Inflammatory macrophage treated with lipopolysaccharide for 4 hours (primary cell): ENCODE results near the gene TERB2.
"Not testable (repeated sequence)": the region's sequence is repeated elsewhere in the genome, so short reads cannot be mapped to it uniquely, and the experiment has no call there.

Experiments
- DNase-seq: peaks from one replicate; pipeline ENCODE4 v3.0.0-alpha.2; 2020

The TERB2 gene

GRCh38 chr15:44956388-44956787 is at the start of gene TERB2:
Gene TERB2 (plus strand): TSS chr15:44956687. CDS start chr15:44956719, 32 bp downstream.
- no peak for DNase-seq

GRCh38 chr15:44909423-44909822 is 47.1 kb upstream of the TERB2 start:
- no peak for DNase-seq

GRCh38 chr15:44910981-44911625 is 45.4 kb upstream of the TERB2 start:
- DNase-seq: no peak

GRCh38 chr15:44912186-44912585 is 44.3 kb upstream of the TERB2 start:
- DNase-seq: not testable (repeated sequence)

- DNase-seq: not testable (repeated sequence)
These were observed 43.5 kb upstream of the TERB2 start for GRCh38 chr15:44912974-44913448.

- no peak for DNase-seq
These were observed 38.4 kb upstream of the TERB2 start for GRCh38 chr15:44918136-44918535.

GRCh38 chr15:44928658-44929057 is 27.8 kb upstream of the TERB2 start:
- not testable (repeated sequence) for DNase-seq

- DNase-seq: not testable (repeated sequence)
These were observed 26.2 kb upstream of the TERB2 start for GRCh38 chr15:44930283-44930682.

- DNase-seq: not testable (repeated sequence)
These were observed 1.8 kb downstream of the TERB2 start for GRCh38 chr15:44958302-44958701.

- DNase-seq: no peak
These were observed 12.0 kb downstream of the TERB2 start for GRCh38 chr15:44968475-44968874.

- no peak for DNase-seq
These were observed 14.5 kb downstream of the TERB2 start for GRCh38 chr15:44971036-44971435.

- not testable (repeated sequence) for DNase-seq
These were observed 19.7 kb downstream of the TERB2 start for GRCh38 chr15:44976183-44976582.

- not testable (repeated sequence) for DNase-seq
These were observed 21.3 kb downstream of the TERB2 start for GRCh38 chr15:44977781-44978180.

GRCh38 chr15:44979617-44980339 is 23.3 kb downstream of the TERB2 start:
- DNase-seq: not testable (repeated sequence)

- not testable (repeated sequence) for DNase-seq
These were observed 27.7 kb downstream of the TERB2 start for GRCh38 chr15:44984144-44984543.

- not testable (repeated sequence) for DNase-seq
These were observed 30.0 kb downstream of the TERB2 start for GRCh38 chr15:44986346-44987055.

- not testable (repeated sequence) for DNase-seq
These were observed 31.2 kb downstream of the TERB2 start for GRCh38 chr15:44987711-44988110.

GRCh38 chr15:44988184-44988869 is 31.8 kb downstream of the TERB2 start:
- not testable (repeated sequence) for DNase-seq

- not testable (repeated sequence) for DNase-seq
These were observed 32.4 kb downstream of the TERB2 start for GRCh38 chr15:44988870-44989219.

GRCh38 chr15:44997632-44998031 is 41.1 kb downstream of the TERB2 start:
- not testable (repeated sequence) for DNase-seq

GRCh38 chr15:44999105-44999504 is 42.6 kb downstream of the TERB2 start:
- no peak for DNase-seq

GRCh38 chr15:45001180-45001579 is 44.7 kb downstream of the TERB2 start:
- not testable (repeated sequence) for DNase-seq
